Measurements from ENCODE around the gene NUCKS1.
"Not testable (repeated sequence)": the region's sequence is repeated elsewhere in the genome, so short reads cannot be mapped to it uniquely, and the experiment has no call there.

Gene NUCKS1

DNA sequence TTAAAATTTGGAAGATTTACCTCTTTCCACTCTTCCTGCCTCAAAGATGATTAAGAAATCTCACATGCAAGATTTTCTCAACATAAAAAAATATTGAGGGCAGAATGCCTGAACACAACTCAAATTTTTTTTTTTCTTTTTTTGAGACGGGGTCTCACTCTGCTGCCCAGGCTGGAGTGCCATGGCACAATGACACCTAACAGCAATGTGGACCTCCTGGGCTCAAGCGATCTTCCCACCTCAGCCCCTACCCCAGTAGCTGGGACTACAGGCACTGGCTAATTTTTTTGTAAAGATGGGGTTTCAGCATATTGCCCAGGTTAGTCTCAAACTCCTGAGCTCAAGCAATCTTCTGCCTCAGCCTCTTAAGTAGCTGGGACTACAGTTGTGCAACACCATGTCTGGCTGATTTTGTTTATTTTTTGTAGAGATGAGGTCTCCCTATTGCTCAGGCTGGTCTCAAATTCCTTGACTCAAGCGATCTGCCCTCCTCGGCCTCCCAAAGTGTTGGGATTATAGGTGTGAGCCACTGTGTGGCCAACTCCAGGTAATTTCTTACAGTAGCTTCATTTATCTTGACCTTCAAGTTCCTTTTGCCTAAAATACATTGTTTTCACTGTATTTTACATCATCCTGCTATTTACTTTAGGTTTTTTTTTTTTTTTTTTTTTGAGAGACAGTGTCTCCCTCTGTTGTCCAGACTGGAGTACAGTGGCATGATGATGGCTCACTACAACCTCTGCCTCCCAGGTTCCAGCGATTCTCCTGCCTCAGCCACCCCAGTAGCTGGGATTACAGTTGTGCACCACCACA lies 10.4 kb downstream of the NUCKS1 start:
- peak; percentile 74 for DNase-seq (ENCODE audit: low read depth)
- peak; percentile 16 for TF ChIP-seq CTCF (conservative IDR thresholded peaks at IDR 0.05; ENCODE audit: control insufficient read depth, insufficient read depth, low read depth, low read length)
- H3K4me3 ChIP-seq (ENCODE audit: control insufficient read depth, low read depth, low read length) = no peak overlapping the region

- no peak for TF ChIP-seq CTCF (conservative IDR thresholded peaks at IDR 0.05; ENCODE audit: control insufficient read depth, insufficient read depth, low read depth, low read length)
- no peak for DNase-seq (ENCODE audit: low read depth)
- no peak overlapping the region for H3K4me3 ChIP-seq (ENCODE audit: control insufficient read depth, low read depth, low read length)
Observed at GRCh38 chr1:205735218-205735617, 14.8 kb downstream of the NUCKS1 start.

DNA sequence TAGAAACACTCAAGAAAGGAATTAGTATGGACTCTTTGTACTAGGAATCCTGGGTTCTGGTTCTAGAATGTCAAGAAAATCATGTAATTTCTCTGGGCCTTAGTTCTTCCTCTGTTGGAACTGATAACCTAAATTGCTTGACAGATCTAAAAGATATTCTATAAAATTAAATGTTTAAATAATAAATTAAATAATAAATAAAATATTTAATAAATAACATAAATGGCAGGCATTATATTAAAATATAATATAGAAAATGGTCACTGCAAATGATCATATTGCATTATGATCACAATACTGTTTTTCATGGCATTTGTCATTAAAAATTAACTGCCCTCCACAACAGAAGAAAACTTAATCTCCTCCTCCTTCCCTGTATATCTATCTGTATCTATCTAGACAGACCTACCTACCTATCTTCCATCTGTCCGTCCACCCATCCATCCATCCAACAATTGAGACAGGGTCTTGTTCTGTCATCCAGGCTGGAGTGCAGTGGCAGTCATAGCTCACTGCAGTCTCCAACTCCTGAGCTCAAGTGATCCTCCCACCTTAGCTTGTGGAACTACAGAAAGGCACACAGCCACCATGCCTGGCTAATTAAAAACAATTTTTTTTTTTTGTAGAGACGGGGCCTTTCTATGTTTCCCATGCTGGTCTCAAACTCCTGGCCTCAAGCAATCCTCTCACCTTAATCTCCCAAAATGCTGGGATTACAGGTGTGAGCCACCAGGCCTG lies 16.4 kb downstream of the NUCKS1 start:
- no peak for TF ChIP-seq CTCF (conservative IDR thresholded peaks at IDR 0.05; ENCODE audit: control insufficient read depth, insufficient read depth, low read depth, low read length)
- DNase-seq (ENCODE audit: low read depth) = no peak
- H3K4me3 ChIP-seq (ENCODE audit: control insufficient read depth, low read depth, low read length) = no peak overlapping the region

DNA sequence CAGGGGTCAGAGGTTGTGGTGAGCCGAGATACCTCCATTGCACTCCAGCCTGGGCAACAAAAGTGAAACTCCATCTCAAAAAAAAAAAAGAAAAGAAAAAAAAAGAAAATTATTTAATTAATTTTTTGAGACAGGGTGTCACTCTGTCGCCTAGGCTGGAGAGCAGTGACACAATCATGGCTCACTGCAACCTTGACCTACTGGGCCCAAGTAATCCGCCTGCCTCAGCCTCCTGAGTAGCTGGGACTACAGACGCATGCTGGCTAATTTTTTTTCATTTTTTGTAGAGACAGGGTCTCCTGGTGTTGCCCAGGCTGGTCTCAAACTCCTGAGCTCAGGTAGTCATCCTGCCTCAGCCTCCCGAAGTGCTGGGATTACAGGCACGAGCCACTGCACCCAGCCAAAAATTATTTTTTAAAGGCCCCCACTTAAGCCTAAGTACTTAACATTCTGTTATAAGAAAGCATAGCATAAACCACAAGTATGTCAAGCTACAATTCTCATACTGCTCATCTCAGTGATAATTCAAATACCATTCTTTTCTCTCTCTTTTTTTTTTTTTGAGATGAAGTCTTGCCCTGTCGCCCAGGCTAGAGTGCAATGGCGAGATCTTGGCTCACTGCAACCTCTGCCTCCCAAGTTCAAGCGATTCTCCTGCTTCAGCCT lies 19.9 kb downstream of the NUCKS1 start:
- H3K4me3 ChIP-seq (ENCODE audit: control insufficient read depth, low read depth, low read length) = no peak overlapping the region
- TF ChIP-seq CTCF (conservative IDR thresholded peaks at IDR 0.05; ENCODE audit: control insufficient read depth, insufficient read depth, low read depth, low read length) = no peak
- DNase-seq (ENCODE audit: low read depth) = no peak

DNA sequence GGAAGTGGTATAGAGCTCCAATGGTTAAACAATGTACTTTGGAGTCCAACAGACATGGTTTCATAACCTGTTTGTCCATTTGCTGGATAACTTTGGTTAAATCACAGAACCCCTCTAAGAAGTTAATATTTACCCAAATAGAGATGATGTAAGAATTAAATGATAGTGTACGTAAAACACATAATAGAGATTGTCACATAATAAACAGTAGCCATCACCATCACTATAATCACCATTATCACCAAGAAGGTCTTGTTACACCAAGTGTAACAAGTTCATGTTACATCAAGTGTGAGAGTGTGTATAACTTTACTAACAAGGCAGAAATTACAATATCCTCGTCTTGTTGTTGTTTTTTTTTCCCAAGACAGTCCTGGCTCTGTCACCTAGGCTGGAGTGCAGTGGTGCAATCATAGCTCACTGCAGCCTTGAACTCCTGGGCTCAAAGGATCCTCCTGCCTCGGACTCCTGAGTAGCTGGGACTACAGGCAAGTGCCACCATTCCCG lies 23.3 kb downstream of the NUCKS1 start:
- no peak for TF ChIP-seq CTCF (conservative IDR thresholded peaks at IDR 0.05; ENCODE audit: control insufficient read depth, insufficient read depth, low read depth, low read length)
- no peak overlapping the region for H3K4me3 ChIP-seq (ENCODE audit: control insufficient read depth, low read depth, low read length)
- no peak for DNase-seq (ENCODE audit: low read depth)

DNA sequence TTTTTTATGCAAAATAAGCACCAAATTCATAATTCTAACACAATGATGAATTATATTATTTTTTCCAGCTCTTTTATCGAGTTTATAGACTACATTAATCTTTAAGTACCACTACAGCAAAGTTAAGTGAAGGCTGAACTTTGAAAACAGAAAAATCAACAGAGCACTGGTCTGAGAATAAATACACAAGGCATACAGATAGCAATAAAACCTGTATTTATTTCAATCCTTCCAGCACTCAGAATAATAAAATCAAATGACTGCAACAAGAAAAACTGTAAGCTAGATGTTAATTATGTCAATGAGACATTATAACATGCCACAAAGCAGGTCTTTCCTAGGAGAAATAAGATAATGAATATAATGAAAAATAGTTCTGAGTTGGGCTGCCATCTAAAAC lies 24.5 kb downstream of the NUCKS1 start:
- no peak for TF ChIP-seq CTCF (conservative IDR thresholded peaks at IDR 0.05; ENCODE audit: control insufficient read depth, insufficient read depth, low read depth, low read length)
- DNase-seq (ENCODE audit: low read depth) = no peak
- no peak overlapping the region for H3K4me3 ChIP-seq (ENCODE audit: control insufficient read depth, low read depth, low read length)

GRCh38 chr1:205720740-205721139 lies 29.2 kb downstream of the NUCKS1 start:
- H3K4me3 ChIP-seq (ENCODE audit: control insufficient read depth, low read depth, low read length); DNase-seq (ENCODE audit: low read depth): not testable (repeated sequence)

Measured in fibroblast of mammary gland (primary cell).